ENCODE data around the gene ATG2A.

Gene ATG2A

DNA sequence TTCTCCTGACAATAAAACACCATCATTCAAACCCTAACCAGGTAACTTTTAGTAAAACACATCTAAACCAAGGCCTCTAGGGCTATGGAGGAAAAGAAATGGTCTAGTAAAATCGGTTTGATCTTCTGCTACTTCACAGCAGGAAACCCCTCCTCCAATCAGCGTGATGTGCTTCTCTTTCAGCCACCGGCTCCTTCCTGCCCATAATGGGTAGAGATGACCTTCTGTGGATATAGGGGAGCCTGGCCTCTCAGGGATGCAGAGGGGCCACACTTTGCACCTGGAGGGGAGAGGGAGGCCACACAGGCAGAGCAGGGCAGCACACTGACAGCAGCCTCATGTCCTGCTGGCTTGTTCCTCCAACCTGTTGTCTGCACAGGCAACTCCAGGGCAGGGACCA is 45.5 kb downstream of the ATG2A start:
- H3K4me3 ChIP-seq (ENCODE audit: low read depth, low read length): no peak overlapping the region
- no peak for DNase-seq (ENCODE audit: low read depth)
- no peak for TF ChIP-seq CTCF (conservative IDR thresholded peaks at IDR 0.05; ENCODE audit: low read depth, low read length)

DNA sequence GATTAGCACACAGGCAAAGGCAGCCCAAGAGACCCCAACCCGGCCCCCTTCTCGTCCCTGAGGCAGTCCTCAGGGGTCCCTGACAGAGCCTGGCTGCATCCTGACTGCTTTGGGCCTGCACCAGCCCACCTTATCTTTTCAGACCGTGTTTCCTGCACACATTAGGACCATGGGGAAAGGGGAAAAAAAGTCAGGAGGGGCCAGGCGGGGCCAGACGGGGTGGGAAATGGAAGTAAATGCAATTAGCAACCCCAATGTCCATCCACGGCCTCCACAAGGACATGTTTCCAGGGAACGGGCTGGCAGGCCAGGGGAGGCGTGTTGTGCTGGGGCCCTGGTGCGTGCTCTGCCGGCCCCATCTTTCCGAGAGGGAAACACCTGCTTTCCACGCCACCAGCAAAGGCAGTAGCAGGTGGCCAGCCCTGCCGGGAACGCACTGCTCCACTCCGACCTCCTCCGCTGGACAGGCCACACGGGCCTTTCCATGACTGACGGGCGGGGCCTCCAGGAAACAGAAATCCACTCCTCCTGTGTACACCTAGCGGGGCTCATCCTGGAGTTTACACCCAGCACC is 46.0 kb downstream of the ATG2A start:
- TF ChIP-seq CTCF (conservative IDR thresholded peaks at IDR 0.05; ENCODE audit: low read depth, low read length): no peak
- no peak overlapping the region for H3K4me3 ChIP-seq (ENCODE audit: low read depth, low read length)

GRCh38 chr11:64870176-64870892 is 46.7 kb downstream of the ATG2A start:
- H3K4me3 ChIP-seq (ENCODE audit: low read depth, low read length): no peak overlapping the region
- no peak for TF ChIP-seq CTCF (conservative IDR thresholded peaks at IDR 0.05; ENCODE audit: low read depth, low read length)
- DNase-seq (ENCODE audit: low read depth): peak; percentile 74

More for the DNA sequence above, 46.0 kb downstream of the ATG2A start:
- DNase-seq (ENCODE audit: low read depth): no peak

- no peak for DNase-seq (ENCODE audit: low read depth)
- TF ChIP-seq CTCF (conservative IDR thresholded peaks at IDR 0.05; ENCODE audit: low read depth, low read length): peak; percentile 55
These were observed 47.3 kb downstream of the ATG2A start for GRCh38 chr11:64869571-64870175.

DNA sequence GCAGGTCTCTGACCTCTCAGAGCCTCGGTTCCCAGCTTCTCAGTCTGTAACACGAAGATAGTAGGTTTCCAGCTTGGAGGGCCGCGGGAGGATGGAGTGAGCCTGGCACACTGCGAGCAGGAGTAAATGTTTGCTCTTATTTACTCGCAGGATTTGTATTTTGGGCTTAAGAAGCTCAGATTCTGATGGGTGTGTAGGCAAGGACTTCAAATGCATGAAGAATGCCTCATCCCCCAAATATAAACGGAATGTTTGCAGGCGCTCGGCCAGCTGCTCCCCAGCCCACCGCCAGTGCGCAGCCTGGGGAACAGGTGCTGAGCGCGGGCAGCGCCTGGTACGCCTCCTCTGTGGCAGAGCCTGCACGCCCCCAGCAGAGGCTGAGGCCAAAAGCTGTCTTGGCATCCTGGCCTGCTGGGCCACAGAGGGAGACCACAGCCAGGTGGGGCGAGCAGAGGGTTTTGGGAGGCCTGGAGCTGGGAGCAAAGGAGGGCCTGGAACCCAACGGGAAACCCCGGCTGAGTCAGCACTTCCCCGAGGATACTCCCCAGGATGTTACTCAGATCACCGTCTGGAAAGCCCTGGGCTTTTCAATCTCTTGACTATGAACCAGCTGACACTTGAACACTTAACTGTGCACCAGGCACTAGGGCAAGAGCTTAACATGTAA is 48.0 kb downstream of the ATG2A start:
- TF ChIP-seq CTCF (conservative IDR thresholded peaks at IDR 0.05; ENCODE audit: low read depth, low read length): no peak
- peak; percentile 77 for DNase-seq (ENCODE audit: low read depth)
- H3K4me3 ChIP-seq (ENCODE audit: low read depth, low read length): no peak overlapping the region

More at GRCh38 chr11:64869571-64870175, 47.3 kb downstream of the ATG2A start:
- H3K4me3 ChIP-seq (ENCODE audit: low read depth, low read length): no peak overlapping the region

DNA sequence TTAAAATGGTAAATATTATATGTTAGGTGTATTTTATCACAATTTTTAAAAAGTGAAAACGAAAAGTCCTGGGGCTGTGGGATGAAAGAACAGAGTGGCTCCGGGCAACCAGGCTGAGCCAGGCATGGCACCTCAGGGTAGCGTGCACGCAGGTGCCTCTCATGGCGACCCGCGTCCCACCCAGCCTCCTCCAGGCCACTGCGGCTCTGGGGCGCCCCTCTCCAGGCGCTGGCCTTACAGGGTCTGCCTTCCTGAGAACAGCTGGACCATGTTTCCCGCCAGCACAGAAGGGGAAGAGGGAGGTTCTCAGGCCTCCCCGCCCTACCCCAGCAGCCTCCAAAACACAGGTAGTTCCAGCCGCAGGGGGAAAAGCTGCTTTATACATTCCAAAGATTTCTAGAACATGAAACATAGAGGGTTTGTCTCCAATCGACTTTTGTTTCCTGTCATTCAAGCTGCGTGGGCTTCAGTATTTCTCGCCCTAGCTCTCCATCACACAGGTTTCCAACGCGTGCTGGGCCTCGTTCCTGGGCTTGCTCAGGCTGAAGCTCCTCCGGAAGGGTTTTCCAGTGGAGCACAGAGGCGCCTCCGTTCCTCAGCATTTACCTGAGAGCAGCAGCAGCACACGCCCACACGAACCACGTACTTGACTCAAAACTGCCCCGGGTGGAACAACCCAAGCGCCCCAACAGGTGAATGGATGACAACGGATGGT is 49.1 kb downstream of the ATG2A start:
- no peak for TF ChIP-seq CTCF (conservative IDR thresholded peaks at IDR 0.05; ENCODE audit: low read depth, low read length)
- no peak overlapping the region for H3K4me3 ChIP-seq (ENCODE audit: low read depth, low read length)
- DNase-seq (ENCODE audit: low read depth): no peak
